GM21360 (cell line): ENCODE results near the gene LAMA5.

ENCODE experiments used
- ATAC-seq: cut with Tn5 transposase; IDR thresholded peaks from one replicate; pipeline ENCODE4 v1.9.1; 2021; ENCODE audit warnings: mild to moderate bottlenecking, moderate library complexity; ENCODE audit not compliant: unreplicated experiment

The LAMA5 gene

DNA sequence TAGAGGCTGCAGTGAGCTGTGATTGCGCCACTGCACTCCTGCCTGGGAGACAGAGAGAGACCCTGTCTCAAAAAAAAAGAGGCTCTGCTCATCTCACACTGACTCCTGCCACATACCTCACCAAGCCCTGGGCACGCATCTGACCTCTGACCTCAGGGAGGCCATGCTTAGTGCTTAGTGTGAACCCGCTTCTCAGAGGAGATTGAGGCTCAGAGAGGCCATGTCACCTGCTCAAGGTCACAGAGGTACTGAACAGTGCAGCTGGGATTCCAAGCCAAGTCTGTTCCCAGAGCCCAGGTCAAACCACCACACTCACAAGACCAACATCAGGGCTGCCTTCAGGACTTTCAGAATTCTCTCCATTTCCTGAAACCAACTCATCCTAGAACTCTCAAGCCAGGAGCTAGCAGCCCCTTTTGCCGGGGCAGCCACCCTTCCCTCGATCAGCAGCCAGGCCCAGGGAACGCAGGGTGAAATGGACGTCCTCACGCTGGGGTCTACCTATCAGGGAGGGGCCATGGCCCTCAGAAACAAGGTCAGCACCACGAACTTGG is 37.1 kb upstream of the LAMA5 start:
- ATAC-seq = no peak

DNA sequence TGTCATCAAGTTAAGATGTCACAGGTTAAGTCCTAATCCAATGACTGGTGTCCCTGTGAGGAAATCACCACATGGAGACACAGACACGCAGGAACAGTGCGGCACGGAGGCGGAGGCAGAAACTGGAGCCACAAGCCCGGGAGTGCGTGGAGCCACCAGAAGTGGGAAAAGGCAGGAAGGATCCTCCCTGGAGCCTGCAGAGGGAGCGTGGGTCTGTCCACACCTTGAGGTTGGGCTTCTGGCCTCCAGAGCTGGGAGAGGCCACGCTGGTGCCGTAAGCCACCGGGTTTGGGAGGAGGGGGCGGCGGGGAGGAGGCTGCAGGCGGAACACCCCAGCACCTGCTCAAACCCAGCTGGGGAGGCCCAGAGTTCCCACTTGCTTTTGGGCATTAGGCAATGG is 36.2 kb upstream of the LAMA5 start:
- ATAC-seq = no peak

DNA sequence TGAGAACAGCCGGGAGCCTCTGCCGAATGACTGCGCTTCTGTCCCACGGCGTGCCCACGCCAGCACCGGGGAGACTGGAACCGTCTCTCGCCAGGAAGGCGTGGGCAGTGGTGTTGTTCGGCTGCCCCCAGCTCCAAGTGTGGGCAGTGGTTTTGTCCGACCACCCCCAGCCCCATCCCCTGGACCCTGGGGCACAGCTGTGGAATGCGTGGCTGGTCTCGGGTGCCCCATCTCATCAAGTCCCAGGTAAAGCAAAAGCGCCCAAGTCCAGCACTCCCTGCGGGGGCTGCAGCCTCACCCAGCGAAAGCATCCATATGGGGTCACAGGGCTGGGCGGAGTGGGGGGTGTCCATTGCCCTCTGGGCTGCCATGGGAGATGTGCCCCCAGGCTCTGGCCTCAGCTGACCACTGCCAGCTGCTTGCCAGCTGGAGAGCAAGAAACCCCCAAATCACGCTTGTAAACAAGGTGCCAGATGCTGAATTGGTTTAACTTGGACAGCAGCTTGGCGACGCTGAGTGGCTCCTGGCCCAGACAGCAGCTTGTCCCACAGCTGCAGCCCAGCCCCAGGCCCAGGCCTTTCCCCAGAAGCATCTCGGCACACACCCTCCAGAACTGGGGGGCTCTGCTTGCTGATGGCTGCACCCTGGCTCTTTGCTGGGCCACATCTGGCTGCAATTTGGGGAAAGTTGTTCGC is 35.5 kb upstream of the LAMA5 start:
- ATAC-seq = no peak

DNA sequence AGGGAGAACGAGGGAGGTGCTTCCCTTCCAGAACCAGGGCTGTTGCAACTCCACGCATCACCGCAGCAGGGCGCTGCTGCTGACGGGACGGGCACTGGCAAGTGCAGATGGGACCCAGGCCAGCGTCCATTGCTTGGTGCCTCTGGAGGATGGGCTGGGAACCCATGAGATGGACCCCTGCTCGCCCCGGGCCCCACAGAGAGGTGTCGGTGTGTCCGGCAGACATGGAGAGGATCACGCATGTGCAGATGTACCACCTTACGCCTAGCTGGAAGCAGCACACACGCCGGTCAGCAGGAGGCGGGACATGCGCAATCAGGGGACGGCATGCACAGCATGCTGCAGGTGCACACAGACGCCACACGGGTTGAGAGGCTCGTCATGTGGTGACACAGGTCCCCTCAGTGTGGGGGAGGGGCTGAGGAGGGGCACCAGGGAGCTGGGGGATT is 34.2 kb upstream of the LAMA5 start:
- ATAC-seq = no peak

DNA sequence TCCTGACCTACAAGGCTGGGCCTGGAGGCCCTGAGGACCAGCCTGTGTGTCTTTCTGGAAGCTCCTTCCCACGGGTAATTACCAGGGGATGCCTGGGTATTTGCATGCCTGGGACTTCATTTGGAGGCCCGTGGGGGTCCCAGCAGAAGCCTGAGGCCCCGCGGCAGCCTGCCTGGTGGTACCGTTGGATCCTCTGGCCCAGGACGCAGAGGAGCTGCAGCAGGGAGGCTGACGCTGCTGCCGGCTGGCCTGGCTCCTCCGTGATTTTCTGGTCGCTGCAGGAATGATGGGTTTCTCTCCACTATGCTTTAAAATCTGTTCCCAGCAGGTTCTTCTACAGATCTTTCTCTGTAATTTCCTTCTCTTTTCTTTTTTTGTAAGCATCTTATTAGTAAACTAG is 33.4 kb upstream of the LAMA5 start:
- ATAC-seq = no peak

DNA sequence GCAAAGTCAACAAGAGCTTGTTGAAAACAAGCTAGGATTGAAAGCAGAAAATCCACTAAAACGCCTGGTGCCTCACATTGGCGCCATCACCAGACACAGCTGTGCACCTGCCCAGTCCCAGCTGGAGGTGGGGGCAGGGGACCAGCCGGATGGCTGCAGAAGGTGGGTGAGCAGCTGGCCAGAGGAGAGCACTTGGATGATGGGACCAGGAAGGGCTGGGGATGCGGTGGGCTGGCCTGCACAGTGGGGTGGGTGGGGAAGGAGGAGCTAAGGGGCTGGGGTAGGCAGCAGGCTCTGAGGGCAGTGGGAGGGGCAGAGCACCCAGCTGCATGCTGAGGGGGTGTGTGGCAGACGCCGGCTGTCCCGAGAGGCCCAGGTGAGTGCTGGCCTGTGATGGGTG is 32.9 kb upstream of the LAMA5 start:
- no peak for ATAC-seq

DNA sequence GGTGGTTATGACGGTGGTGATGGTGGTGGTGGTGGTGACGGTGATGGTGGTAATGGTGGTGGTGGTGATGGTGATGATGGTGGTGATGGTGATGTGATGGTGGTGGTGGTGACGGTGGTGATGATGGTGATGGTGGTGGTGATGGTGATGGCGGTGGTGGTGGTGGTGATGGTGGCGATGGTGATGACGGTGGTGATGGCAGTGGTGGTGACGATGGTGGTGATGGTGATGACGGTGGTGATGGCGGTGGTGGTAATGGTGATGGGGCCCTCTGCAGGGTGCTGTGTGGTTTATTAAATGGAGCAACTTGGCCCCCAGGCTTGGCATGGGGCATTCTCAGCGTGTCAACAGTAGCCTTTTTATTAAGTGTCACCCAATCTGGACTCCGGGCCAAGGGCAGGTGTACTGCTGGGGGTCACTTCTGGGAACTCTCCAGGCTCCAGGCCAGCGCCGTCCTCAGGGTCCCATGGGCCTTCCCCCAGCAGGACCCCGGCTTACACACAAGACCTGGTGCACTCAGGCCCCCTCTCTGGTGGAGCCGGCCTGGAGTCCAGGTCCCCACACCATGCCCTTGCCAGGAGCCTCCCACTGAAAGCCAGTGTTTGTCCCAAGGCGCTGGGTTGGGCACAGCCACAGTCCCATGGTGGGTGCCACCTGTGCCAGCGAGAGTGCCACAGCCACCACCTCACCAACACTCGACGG is 31.2 kb upstream of the LAMA5 start:
- no peak for ATAC-seq

DNA sequence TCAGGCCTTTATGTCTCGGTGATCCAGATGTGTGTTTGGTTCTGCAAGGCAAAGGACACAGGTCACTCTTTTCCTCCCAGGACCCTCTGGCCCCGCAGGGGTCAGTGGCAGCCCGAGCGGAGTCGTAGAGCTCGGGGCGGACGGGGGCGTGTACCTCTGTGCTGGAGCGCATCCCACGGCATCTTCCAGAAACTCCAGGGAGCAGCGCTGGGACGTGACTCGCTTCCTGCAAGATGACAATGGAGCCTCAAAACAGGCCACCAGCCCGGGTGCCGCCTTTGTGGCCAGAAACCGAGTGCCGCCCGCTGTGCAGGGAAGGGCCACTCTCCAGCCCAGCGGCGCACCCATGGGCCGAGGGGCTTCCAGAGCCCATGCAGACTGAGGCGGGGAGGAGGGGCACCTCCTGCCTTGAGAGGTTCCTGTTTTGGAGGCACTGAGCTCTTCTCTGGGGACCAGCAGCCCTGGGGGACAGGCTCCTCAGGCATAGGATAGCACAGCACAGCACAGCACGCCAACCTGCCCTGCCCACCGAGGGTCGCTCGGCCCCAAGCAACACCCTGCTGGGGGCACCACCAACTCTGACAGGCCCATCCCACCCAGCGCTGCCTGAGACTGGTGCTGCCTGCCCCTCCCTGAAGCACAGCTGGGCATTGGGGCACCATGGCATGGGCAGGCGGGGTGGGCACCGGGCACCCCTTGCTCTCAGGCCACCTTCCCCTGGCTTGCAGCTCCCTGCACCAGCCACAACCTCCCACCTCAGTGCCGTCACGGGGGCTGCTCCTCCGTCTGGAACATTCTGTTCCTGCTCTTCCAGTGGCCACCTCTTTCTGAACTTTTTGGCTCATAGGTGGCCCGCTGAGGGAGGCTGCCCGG is 29.5 kb upstream of the LAMA5 start:
- no peak for ATAC-seq

DNA sequence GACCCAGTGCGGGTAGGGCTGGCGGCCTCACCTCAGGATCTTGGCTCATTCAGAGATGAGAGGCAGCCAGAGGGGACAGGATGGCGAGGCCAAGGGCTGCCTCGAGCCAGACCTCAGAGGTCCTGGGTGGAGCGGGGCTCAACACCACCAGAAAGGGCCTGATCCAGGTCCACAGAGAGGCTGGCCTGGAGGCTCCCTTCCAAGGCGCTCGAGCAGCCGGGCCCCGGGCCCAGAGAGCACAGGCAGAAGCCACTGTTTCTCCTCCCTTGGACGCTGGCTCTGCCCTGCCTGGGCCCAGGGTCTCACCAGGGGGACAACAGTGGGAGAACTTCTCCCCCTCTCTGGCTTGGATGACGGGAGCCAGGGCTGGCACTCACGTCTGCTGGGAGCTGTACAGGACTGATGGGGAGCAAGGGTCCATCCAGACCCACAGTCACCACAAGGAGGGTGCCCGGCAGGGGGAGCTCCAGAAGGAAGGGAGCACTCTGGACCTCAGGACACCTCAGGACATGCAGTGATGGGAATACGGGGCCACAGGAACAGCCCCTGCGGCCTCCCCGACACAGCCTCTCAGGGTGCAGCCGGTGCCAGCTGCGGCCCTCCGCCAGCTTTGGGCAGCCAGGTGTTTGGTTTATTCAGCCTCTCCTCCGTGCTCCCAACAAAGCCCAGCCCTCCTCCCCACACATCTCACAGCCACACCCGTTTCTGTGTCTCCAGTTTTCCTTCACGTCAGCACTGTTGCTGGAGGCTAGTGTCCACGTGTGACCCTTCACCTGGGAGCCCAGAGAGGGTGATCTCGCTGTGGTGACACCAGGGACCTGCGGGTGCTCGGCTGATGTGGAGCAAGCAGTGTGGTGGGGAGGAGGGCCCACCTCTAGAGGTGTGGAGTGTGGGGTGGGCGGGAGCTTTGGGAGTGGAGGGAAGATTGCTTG is 28.5 kb upstream of the LAMA5 start:
- ATAC-seq = no peak

DNA sequence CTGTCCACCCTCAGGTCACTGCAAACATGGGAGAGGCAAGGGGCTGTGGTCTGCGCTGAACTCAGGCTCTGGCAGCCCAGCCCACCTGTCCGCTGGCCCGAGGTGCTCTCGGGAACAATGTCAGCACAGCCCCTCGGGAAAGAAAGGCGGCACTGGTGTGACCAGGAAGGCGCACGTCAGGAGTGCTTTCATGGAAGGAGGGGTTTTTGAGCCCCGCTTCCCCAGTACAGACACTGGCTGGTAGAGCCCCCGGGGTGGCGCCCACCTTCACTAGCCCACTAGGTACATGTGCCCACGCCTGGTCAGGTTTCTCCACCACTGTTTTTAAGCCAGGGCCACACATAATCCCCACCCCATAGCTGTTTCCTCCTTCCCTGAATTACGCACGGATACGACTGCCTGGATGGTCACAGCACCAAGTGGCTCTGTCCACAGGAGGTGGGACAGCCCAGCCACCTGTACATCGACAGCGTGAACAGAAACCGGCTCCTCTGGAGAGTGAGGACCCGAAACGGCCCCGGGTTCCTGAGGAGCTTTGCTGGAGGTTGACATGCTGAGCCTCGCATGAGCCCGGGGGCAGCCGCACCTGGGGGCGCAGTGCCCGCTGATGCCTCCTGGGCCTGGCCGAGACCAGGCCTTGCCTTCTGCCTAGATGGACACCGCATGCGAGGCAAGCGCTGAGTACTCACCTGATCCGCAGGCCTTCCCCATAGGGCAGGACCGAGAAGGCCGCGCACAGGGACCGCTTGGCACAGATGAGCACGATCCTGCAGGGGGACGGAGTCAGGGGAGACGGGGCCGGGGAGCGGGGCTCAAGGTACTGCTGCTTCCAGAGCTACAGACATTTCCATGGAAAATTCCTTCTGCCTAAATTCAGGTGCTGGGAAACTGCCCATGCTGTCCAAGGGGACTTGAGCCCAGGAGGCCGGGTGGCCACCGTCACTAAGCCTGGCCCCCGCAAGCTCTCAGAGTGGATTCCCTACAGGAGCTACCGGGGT is 27.4 kb upstream of the LAMA5 start:
- no peak for ATAC-seq

DNA sequence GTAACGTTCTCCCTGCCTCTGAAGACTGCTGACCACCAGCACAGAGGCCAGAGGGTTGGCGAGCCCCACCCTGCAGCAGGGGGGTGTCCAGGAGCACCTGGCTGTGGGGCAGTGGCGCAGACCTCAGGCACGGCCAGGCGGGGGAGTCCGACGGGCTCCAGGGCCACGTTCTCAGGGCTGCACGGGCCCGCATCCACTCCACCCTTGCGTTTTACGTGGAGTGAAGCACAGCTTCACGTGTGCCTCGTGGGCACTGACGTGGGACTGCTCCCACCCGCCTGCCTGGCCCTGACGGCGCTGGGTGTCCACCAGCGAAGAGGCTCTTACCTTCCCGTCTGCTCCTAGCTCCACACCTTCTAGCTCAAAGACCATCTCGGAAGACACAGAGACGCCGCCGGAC is 26.7 kb upstream of the LAMA5 start:
- ATAC-seq = no peak

DNA sequence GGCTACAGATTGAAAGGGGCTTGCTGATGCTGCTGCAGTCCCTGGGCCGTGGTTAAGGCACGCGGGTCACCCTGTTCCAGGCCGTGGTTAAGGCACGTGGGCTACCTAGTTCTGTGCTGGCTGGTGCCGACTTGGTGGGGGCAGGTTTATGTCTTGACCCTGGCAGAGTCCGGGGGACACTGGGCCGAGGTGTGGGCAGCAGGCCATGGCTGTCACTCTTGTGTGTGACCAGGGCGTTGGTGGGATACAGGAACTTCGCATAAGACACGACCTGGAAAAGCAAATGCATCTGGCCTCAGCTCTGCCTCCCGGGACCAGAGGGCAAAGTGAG is 26.2 kb upstream of the LAMA5 start:
- no peak for ATAC-seq

DNA sequence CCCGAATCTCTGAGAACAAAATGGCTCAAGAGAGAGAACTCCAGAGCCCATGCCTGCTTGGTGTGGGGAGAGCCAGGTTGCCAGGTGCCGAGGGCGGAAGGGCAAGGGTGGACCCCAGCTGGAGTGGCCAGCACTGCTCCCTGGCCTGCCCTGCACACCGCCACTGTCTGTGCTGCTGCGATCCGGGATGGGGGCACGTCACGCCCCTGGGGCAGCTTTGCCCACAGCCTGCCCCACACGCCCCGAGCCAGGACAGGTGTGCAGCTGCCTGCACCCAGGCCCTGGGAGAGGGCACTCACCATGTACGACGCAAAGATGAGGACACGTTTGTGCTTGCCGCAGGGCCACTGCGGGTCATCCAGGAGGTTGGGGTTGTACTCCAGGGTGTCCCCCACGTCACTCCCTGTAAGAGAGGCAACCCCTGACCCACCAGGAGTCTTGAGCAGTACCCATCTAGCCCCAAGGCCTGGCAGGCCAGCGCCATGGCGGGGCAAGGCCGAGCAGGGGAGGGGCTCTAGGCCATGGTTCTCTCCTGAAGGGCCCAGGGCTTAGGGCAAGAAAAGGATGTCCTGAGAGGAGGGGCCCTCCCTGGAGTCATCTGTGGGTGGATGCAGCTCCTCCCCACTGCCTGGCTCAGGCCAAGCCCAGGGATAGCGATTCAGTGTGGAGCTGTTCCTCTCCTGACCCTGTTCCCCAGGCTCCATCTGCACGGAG is 25.7 kb upstream of the LAMA5 start:
- ATAC-seq = no peak

DNA sequence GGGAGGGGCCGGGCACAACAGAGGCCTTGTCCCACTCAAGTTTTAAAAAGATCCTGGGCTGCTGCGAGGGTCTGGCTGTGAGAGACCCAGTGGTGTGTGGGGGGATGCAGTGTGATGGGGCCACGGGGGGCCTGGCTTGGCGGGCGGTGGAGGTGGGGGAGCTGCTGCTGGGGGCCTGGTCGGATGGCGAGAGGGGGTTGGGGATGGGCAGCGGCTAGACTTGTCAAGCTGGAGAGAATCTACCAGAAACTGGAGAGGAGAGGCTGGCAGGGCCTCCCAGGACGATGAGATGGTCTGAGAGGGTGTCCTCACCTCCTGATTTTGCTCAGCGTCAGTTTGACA is 24.9 kb upstream of the LAMA5 start:
- ATAC-seq = no peak

DNA sequence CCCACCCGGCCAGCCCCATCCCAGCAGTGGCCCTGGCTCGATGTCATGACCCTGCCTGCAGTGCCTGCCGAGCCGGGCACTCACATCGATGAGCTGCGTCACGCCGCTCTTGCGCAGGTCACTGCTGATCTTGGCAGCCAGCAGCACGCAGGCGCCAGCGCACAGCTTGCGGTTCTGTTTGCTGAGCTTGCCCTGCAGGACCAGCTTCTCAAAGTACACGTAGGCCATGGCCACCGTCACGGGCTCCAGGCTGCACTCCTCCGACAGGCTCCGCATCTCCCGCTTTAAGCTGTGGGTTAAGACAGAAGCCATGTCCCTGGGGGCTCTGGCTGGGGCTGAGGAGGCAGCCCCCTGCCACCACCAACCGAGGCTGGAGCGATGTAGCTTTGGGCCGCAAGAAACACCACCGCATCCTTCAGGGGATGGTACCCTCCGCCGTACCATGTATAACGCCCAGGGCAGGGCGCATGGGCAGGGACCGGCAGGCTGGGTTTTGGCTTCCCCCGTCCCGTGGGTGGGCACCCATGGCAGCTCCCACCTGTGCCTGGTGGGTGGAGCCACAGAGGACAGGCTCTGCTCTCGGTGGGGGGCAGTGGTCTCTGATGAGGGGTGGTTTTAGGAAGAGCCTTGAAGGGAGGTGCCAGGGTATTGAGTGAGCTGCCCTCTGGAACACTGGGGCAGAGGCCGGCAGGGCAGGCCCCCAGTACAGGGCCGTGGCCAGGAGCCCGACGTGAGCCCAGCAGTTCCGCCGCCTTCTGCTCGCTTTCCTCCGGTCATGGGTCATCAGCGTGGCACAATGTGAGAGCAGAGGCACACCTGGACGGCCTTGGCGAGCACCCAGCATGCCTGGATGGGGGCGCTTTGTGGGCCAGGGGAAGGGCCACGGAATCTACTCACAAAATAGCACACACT is 24.3 kb upstream of the LAMA5 start:
- no peak for ATAC-seq

DNA sequence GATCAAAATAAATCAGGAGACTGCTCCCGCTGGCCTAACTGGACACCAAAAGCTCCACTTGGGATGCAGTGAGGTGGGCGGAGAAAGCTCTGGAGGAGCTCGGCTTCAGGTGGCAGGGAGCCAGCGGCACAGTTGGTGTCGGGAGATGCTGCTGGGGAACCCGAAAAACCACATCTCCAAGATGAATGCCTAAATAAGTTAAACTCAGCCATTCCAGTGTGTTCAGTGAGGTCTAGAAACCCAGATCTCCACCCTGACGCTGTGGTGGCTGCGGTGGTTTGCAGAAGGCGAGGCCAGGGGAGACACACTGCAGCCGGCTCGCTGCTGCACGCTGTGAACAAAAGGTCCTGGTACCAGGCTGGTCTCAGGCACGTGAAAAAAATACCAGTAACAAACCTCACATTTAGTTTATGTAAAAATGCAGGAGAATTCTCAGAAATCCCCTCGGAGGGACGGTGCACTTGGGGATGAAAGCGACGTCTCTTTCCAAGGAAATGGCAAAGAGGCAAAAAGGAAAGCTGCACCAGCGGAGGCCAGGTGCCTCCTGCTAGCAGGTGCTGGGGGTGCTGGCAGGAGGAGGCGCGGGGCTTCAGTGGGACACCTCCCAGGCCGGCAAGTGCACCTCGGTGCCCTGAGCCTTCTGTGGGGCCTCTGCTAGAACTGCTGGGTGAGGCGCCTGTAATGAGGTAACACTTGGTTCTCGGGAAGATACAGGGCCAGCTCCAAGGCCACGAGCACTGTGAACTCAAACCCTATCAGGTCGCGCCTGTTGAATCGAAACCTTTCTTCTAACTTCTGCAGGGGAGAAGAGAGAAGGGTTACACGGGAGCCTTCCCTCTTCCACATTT is 23.4 kb upstream of the LAMA5 start:
- no peak for ATAC-seq

DNA sequence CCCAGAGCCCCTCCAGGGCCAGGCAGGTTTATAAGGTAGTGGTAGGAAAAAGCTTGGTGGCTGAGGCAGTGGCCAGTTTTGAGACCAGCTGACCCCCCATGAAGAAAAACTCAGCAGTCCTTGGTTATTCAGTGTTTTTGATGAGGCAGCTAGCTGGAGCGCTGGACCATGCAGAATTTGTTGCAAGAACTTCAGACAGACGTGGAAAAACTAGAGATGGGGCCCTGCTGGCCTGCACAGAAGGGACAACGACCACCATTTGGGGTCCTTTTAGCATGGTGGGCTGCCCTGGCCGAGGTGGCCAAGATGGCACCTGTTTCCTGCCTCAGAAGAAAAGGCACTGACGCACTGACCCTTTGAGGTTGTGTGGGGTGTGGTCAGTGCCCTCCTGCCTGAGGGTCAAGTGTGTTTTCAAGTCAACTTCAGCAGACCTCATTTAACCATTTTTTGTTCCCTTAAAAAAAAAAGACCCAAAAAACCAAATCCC is 22.5 kb upstream of the LAMA5 start:
- ATAC-seq = no peak
